Activated T-cell treated with anti-CD3 and anti-CD28 coated beads for 1 hour (primary cell): Measurements from ENCODE around the gene TUBB.

Source experiments
- DNase-seq: peaks from one replicate; pipeline ENCODE4 v3.0.0-alpha.2; 2020; ENCODE audit warnings: low read depth

TUBB gene

GRCh38 chr6:30719791-30720737, at the start of gene TUBB:
TSS of gene TUBB (plus strand) at chr6:30720352. CDS start at chr6:30720507, 155 bp downstream.
- DNase-seq: peak; percentile 92

DNA sequence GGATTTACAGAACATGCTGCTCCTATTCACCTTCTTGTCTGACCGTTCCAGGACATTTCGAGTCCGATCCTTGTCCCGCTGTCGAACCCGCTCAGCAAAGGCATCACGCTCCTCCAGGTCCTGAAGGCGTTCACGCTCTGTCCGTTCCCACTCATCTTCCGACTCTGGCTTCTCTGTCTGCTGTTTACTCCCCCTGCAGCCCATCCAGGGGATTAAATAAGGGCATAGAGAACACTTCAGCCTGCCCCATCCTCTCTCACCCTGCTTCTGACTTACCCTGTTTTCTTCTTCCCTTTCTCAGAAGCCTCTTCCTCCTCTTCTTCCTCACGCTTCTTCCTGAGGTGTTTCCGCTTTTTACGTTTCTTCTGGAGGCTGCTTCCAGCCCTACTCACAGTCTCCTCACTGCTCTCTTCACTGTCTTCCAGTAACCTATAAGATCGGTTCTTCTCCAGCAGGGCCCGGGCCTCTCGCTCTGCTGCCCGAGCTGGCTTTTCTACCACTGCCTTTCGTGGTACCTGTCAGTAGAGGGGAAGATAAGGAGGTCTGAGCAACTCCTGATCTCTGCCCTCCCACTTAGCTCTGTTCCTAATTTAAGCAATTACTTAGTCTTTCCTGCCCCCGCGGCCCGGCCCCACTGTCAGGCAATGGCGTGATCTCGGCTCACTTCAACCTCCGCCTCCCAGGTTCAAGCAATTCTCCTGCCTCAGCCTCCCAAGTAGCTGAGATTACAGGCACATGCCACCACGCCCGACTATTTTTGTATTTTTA, 49.2 kb upstream of the TUBB start:
- no peak for DNase-seq

DNA sequence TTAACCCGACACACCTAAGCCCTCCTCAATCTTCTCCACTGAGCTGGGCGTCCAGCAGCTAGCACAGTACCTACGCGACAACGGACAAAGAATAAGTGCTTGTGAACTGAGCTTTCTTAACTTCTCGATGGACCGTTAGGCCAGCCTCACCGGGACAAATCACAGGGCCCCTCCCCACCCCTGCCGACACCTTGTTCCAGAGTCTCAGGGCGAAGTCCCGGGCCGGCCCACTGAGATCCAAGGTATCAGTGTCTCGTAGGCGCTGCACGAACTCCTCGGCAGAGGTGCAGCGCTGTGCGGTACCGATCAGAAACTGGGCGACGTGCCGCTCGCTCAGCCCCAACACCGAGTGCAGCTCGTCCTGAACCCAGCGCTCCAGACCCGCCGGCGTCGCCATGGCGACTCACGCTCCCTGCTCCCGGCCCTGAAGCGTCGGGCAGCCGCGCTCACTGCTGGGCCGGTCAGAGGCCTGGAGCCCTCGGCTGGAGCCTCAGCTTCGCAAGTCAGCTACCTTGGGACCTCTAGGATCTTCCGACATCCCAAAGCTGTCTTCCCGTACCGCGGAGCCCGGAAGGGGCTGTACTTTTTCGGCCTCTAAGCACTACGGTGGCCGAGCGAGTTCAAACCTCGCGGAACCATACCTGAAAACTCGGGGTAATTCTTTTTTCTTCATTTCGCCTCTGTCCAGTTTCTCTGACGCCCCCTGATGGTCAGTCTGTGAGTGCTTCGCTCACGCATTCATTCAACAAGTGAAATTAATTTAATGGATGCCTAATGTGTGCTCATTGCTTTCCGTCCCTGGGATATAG, 47.5 kb upstream of the TUBB start, which contains the start of gene DHX16:
Gene DHX16, minus strand, starts transcription at position 562 of the 809 bp plus-strand sequence. Its CDS starts 165 bp downstream, at position 397.
- peak; percentile 82 for DNase-seq

DNA sequence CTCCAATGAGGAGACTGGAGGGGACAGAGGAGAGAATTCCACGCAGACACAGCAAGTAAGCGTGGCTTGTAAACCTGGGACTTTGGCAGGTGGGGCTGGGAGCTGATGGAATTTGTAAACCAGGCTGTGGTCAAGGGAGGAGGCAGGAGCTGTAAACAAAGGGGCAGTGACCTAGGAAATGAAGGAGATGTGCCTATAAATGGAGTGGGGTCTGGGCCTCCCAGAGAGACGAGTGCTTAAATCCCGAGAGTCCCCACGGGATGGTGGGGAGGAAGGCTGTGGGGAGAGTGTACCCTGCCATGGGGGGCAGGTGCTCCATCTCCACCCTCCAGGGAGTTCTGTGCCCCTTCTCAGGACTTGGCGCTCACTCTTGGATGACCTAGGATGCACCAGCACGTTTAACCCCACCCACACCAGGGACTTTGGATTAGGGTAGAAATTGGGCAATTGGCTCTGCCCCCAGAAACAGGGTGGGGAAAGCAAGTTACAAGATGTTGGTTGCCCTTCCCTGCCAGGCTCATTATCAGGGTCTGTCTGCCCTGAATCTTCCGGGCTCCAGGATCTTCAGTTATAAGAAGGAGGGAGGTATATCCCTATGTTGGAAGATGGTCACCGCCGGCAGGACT, 43.4 kb upstream of the TUBB start:
- no peak for DNase-seq

DNA sequence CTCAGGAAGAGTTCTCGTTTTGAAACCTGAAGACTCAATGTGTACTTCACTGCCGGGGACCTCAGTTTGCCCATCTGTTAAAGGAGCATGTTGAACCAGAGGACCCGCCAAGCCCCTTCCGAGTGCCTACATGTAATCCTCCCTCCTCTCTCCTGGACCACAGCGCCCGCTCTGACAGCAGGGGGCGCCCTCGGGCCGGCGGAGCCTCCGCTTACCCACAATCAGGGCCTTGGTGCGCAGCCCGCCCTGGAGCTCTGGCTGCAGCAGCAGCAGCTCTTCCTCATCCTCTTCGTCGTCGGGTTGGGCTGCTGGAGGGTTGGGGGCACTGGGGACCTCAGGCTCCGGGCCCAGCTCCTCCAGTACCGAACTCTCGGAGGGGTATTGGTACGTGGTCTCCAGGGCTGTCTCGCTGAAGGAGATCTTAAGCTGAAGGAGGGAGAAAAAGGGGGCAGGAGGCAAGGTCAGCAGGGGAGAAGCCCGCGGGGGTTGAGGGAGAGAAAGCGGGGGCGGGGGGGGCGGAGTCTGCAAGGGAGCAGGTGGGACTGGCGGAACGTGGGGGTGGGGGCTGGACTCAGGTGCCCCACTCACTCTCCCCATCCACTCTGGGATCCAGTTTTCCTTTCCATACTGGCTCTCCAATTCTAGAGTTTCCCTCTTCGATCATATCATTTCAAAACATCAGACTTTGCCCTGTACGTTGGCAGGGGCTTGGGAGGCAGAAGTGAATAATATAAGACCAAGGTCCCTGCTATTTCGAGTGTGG, 41.0 kb upstream of the TUBB start:
- DNase-seq: peak; percentile 93

DNA sequence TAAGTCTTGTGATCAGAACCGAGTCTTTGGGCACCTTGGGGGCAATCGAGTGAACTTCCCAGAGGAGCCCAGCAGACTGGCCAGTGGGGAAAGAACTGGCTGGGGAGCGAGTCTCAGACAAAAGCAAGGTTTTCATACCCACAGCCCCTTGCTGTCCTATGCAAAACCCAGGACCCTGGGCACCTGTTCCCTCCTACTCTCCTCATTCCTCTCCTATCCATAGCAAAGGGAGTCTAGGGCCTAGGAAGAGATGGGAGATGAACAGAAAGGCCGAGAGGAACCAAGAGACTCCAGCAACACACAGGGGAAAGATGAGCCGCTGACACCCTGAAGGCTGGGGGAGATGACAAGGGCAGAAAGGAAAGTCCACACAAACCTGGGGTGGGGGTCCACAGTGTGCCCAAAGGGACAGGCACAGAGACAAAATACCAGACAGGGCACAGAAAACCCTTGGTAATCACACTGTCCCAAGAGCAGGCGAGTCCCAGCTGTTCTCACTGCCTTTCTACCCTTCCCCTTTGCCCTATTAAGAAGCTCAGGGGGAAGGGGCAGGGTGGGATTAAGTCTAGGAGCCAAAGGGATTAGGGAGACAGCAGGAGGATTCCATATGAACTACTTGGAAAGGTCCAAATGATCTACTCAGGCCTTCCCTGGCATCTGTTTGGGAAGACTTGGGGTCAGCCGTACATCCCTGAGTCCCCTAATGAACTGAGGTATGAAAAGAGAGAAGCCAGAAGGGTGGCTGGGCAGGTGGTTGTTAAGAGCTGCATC, 40.2 kb upstream of the TUBB start:
- DNase-seq: no peak

- no peak for DNase-seq
Measured at GRCh38 chr6:30681766-30682142, 38.4 kb upstream of the TUBB start.

- peak; percentile 77 for DNase-seq
Measured at GRCh38 chr6:30682143-30683117, 37.7 kb upstream of the TUBB start.

DNA sequence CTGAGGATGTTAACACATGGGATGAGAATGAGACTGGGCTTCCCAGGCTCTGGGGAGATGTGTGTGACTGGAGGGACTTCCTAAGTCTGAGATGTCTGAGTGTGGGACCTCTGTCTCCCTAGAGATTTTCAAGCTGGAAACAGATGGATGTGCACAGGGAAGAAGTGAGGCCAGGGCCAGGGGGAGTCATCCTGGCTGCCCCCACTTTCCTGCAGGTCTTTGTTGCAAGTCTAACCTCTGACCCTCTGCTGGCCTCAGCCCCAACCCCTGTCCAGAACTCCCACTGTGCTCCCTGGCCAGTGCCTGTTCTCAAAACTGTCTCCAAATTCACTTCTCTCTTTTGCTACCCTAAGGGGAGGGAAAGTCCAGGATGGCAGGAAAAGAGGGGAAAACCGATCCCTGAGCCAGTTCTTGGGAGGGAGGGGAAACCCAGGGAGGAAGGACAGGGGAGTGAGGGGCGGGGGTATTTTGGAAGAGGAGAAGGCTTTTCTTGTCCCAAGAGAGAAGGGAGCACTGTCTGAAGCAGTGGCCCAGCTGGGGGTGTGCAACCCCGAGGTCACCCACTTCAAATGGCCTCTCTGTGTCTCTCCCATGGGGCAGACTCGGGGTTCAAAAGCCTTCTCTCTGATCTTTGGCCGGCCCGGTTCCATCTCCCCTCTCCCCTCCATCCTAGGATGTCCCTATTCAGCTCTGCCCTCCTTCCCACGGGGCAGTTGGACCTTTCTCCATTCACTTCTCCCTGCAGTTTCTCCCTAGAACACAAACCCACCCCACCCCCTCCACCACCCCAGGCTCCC, 36.8 kb upstream of the TUBB start:
- DNase-seq: no peak

DNA sequence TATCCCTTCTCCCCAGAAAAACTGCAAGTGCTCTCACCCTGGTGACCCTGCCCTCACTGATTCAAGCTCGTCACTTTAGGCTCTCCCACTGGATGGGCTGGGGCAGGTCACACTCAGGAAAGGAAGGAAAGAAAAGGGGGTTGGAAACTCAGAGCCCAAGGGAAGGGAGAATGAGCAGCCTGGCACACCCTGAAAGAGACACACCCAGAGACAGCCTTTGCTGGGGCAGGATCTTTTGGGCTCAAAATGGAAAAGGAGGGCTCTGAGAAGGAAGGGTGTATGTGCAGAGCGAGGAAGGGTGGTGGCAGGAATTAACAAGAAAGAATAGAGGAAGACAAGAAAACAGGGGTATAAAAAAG, 36.2 kb upstream of the TUBB start:
- DNase-seq: no peak

GRCh38 chr6:30684386-30685156, 35.6 kb upstream of the TUBB start:
- DNase-seq: peak; percentile 47

- no peak for DNase-seq
Measured at GRCh38 chr6:30685157-30686008, 34.8 kb upstream of the TUBB start.

GRCh38 chr6:30686009-30686907, 33.9 kb upstream of the TUBB start, which contains the start of gene PPP1R18:
TSS of gene PPP1R18 (minus strand) at chr6:30686645. CDS start at chr6:30686018, 627 bp downstream.
- peak; percentile 79 for DNase-seq

- peak; percentile 56 for DNase-seq
Measured at GRCh38 chr6:30686908-30687658, 33.1 kb upstream of the TUBB start.
